22Rv1 (cell line): ENCODE measurements around the gene HIVEP3.

ENCODE experiments used
- CTCF ChIP-seq: fragments of 450-650 bp; IDR thresholded peaks from 2 replicates; pipeline ENCODE4 v1.5.1; 2017; ENCODE audit warnings: mild to moderate bottlenecking
- ZFX ChIP-seq: fragments of 450-650 bp; IDR thresholded peaks from 2 replicates; pipeline ENCODE4 v1.6.1; 2017; ENCODE audit warnings: antibody characterized with exemption, borderline replicate concordance

GRCh38 chr1:41851589-41851988 is 67.1 kb downstream of the HIVEP3 start:
- TF ChIP-seq CTCF (no peak), ZFX (no peak)
